T-helper 22 cell (primary cell): ENCODE data around the gene SEMA4F.

ENCODE experiments used
- DNase-seq: peaks from one replicate; pipeline ENCODE4 v3.0.0-alpha.2; 2020; ENCODE audit warnings: low read depth

The SEMA4F gene

GRCh38 chr2:74707837-74708236, 53.8 kb downstream of the SEMA4F start:
- no peak for DNase-seq

DNA sequence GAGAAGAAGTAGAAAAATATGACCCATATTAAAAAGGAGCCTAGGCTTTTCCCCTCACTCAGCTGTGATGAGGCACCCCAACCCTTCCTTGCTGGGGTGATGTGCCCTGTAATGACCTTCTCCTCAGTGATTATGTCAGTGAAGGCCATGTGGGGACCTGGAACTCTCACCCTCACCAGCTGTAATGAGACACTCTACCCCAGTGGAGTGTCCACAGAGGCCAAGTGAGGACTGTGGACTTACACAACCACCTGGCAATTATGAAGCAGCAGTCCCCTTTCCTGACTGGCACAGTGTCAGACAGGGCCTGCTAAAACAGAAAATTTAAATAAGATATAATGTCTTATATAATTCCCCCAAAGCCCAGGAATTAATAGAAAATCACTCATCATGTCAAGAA, 54.2 kb downstream of the SEMA4F start:
- DNase-seq = no peak

GRCh38 chr2:74708883-74709282, 54.8 kb downstream of the SEMA4F start:
- no peak for DNase-seq

GRCh38 chr2:74712223-74713053, 58.4 kb downstream of the SEMA4F start:
- no peak for DNase-seq

- DNase-seq = no peak
These were observed 60.6 kb downstream of the SEMA4F start for GRCh38 chr2:74714691-74715080.

DNA sequence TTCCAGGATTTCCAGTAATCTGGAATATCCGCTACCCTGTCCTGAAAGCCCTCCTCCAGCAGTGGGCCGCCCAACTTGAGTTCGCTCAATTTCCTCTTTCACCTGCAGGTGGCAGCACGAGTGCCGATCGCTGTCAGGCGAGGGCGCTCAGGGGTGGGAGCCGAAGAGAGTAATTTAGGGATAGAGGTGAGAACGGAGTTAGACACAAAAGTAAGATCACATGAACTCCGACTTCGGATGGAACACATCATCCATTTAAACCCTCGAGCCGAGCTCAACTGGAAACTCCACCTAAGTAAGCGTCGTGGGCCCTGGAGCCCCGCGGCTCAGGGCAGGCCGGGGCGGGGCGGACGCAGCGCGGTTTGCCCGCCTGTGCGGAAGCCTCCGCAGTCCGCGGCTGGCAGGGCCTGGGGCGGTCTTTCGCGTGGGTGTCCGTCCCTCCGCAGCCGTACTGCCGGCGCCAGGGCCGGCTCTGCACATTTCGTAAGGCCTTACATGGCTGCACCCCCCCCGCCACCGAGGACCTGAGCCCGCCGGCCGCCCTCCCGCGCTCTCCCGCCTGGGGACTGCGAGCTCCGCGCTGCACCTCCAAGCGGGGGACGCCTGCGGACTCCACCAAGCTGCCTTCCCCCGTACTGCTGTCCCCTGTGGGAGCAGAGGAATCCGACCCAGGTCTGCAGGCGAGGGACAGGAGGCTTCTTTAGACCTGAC, 61.2 kb downstream of the SEMA4F start:
- peak; percentile 41 for DNase-seq

DNA sequence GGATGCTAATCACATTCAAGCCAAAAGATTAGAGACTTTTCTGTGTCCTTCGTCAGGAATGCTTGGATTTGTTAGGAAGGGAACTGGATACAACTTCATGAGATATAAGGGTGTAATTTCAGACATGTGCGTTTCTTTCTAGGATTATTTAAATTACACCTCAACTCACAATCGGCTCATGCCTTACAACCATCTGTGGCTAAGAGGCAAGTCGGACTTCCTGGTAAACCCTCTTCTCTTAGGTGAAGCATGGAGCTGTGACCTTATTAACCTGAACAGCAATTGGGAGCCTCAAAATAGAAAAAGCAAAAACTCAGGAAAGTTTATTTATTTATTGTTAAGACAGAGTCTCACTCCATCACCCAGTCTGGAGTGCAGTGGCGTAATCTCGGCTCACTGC, 61.8 kb downstream of the SEMA4F start:
- DNase-seq = no peak

- no peak for DNase-seq
These were observed 65.0 kb downstream of the SEMA4F start for GRCh38 chr2:74719066-74719465.

- no peak for DNase-seq
These were observed 67.3 kb downstream of the SEMA4F start for GRCh38 chr2:74721316-74721715.

DNA sequence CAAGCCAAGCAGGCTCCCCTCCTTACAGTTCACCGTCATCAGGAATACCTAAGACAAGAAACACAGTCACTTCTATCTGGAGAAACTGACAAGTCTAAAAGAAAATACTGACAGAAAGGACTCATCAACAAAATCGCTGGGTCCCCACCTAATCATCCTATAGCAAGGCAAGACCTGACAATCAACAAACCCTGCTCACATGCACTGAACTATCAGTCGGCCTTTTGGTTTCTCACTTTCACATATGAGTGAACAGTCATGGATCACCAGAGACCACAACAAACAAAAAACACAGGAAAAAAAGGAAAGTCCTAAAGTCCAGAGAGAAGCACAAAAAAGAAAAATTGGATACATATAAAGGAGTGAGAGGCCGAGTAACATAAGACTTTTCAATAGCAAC, 70.4 kb downstream of the SEMA4F start:
- DNase-seq = no peak

DNA sequence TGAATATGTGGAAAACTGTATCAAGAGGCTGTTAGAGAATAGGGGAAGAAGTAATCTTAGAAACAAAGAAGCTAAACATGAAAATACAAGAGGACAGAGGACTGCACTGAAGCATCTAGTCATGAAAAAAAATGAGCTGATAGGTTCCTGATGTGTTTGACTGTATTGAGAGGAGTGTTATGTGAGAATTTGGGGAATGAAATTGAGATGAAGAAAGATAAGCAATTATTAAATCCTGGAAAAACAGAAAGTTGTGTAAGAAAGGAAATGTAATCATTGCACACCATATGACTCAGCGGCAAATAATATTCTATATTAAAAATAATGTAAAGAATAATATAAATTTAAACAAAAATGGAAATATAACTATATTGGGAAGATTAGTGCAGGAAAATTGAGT, 71.2 kb downstream of the SEMA4F start:
- DNase-seq = no peak

GRCh38 chr2:74728842-74729241, 74.8 kb downstream of the SEMA4F start:
- DNase-seq = no peak

DNA sequence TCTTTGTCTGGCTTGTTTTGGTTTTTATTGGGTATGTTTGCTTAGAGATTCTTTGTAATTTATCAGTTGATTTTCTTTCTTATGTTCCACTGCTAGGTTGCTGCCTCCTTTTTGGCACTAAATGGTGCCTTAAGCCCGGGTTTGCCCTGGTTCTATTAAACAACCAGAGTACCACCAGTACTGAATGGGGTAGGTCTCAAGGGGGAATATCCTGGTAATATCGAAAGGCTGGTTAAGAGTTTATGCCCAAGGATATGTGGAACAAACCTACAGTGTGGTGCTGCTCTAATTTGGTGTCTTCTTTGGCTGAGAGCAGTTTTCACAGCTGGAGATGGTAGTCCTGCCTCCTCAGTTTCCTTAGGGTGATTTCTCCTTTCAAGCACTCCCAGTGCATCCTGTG, 76.5 kb downstream of the SEMA4F start:
- no peak for DNase-seq
